Lower leg skin (tissue), 4 donors: ENCODE data around the gene FGFBP2. TPM values are rescaled to one million over a fixed set of nuclear protein-coding genes. Genes with fewer than 3 reads are reported as not detected.
A peak's percentile ranks its signal among the peaks of the same experiment; 100 is the strongest.

ENCODE experiments used
- DNase-seq, 2 donors: peaks; one replicate each; pipeline ENCODE4 v3.0.0-alpha.2; 2019; ENCODE audit warnings: low spot score in 2 of 2
- H3K4me3 ChIP-seq: fragments of 200-600 bp; sonication (generic); 2 replicates; pipeline ENCODE4 v1.5.1; 2017; ENCODE audit warnings: mild to moderate bottlenecking, low read depth; ENCODE audit not compliant: poor library complexity, severe bottlenecking
- CTCF ChIP-seq, 3 donors: fragments of 450-650 bp; IDR thresholded peaks; one replicate each; pipeline ENCODE4 v1.5.1; 2016; ENCODE audit warnings: antibody characterized with exemption in 3 of 3, mild to moderate bottlenecking in 3 of 3, moderate library complexity in 2 of 3
- POLR2A ChIP-seq, 2 donors: fragments of 450-650 bp; IDR thresholded peaks; one replicate each; pipeline ENCODE4 v1.6.1; 2016 to 2017; ENCODE audit warnings: antibody characterized with exemption in 2 of 2, mild to moderate bottlenecking in 1 of 2, moderate library complexity in 1 of 2
- WGBS, 2 donors: methylation state at CpG; one replicate each; pipeline ENCODE4 v1.1.5; 2018; 5-methylcytosine and 5-hydroxymethylcytosine counted together
- intact Hi-C: fragments of 100-400 bp; cut with DNase I; formaldehyde crosslinking; loops from one replicate; pipeline ENCODE4 v1.15.0; 2023; ENCODE audit warnings: low total_unique reads
- total RNA-seq, 4 donors: library from RNA; depleted of rRNA; stranded (reverse); fragments of >200 nt; gene quantifications; one replicate each; pipeline ENCODE4 v1.1.0, GENCODE V29; 2016

Gene FGFBP2
- total RNA-seq, 4 donors from 2014 or later: 2.3 to 29.0 (median 8.3) TPM

- no peak for DNase-seq
- intact Hi-C loops: no loop called here
- 79 to 84% methylated on average over 5 of the region's 5 CpGs for WGBS, 2 donors
Observed at GRCh38 chr4:15964159-15964558, 1.2 kb upstream of the FGFBP2 start.

GRCh38 chr4:15963576-15963975 is 601 bp upstream of the FGFBP2 start:
- no peak for DNase-seq
- no peak overlapping the region for H3K4me3 ChIP-seq
- intact Hi-C loops: no loop called here
- WGBS, 2 donors: 51 to 64% methylated on average over 4 of the region's 4 CpGs
- TF ChIP-seq CTCF (IDR thresholded peaks at IDR 0.05): no peak
- no peak for TF ChIP-seq POLR2A (IDR thresholded peaks at IDR 0.05)

More at GRCh38 chr4:15964159-15964558, 1.2 kb upstream of the FGFBP2 start:
- no peak for TF ChIP-seq CTCF (IDR thresholded peaks at IDR 0.05)
- no peak for TF ChIP-seq POLR2A (IDR thresholded peaks at IDR 0.05)
- H3K4me3 ChIP-seq: no peak overlapping the region

- 76 to 81% methylated on average over 16 of the region's 16 CpGs for WGBS, 2 donors
- H3K4me3 ChIP-seq: no peak overlapping the region
- no peak for TF ChIP-seq POLR2A (IDR thresholded peaks at IDR 0.05)
- TF ChIP-seq CTCF (IDR thresholded peaks at IDR 0.05): no peak
- DNase-seq: no peak
- intact Hi-C loops: no loop called here
Observed at GRCh38 chr4:15961781-15962510, 1.0 kb downstream of the FGFBP2 start.

- no peak overlapping the region for H3K4me3 ChIP-seq
- intact Hi-C loops: loop anchor here (5.0 kb wide), 1 partner anchor 151 kb away; no protein-coding TSS in a partner anchor
- TF ChIP-seq POLR2A (IDR thresholded peaks at IDR 0.05): no peak
- no peak for TF ChIP-seq CTCF (IDR thresholded peaks at IDR 0.05)
- 74 to 76% methylated on average over 2 of the region's 2 CpGs for WGBS, 2 donors
- DNase-seq: no peak
Observed at GRCh38 chr4:15958562-15958961, 4.4 kb downstream of the FGFBP2 start.

GRCh38 chr4:15956179-15956850 is 6.7 kb downstream of the FGFBP2 start:
- TF ChIP-seq POLR2A (IDR thresholded peaks at IDR 0.05): no peak
- peak in 1 of 3 donors; percentile 86 for TF ChIP-seq CTCF (IDR thresholded peaks at IDR 0.05)
- H3K4me3 ChIP-seq: no peak overlapping the region
- DNase-seq: peak; percentile 80 to 93
- intact Hi-C loops: loop anchor here (5.0 kb wide), 1 partner anchor 149 kb away; no protein-coding TSS in a partner anchor
- WGBS, 2 donors: 37 to 38% methylated on average over 9 of the region's 9 CpGs
